ENCODE data around the gene VEGFB.

The VEGFB gene

GRCh38 chr11:64229090-64229743, 5.2 kb upstream of the VEGFB start:
- TF ChIP-seq FOXP2 (optimal IDR thresholded peaks at IDR 0.05; ENCODE audit: borderline replicate concordance, extremely low read depth, extremely low read length, insufficient read depth) (no peak), POLR2AphosphoS5 (IDR thresholded peaks at IDR 0.05; ENCODE audit: low read depth, low read length) (no peak; the same call in 1 of the 2 replicates), TAF1 (IDR thresholded peaks at IDR 0.05; ENCODE audit: borderline replicate concordance, insufficient read depth, low read length) (no peak), SIN3A (IDR thresholded peaks at IDR 0.05; ENCODE audit: borderline replicate concordance, insufficient read depth, low read length) (no peak)
- TF ChIP-seq, protein P1, sequence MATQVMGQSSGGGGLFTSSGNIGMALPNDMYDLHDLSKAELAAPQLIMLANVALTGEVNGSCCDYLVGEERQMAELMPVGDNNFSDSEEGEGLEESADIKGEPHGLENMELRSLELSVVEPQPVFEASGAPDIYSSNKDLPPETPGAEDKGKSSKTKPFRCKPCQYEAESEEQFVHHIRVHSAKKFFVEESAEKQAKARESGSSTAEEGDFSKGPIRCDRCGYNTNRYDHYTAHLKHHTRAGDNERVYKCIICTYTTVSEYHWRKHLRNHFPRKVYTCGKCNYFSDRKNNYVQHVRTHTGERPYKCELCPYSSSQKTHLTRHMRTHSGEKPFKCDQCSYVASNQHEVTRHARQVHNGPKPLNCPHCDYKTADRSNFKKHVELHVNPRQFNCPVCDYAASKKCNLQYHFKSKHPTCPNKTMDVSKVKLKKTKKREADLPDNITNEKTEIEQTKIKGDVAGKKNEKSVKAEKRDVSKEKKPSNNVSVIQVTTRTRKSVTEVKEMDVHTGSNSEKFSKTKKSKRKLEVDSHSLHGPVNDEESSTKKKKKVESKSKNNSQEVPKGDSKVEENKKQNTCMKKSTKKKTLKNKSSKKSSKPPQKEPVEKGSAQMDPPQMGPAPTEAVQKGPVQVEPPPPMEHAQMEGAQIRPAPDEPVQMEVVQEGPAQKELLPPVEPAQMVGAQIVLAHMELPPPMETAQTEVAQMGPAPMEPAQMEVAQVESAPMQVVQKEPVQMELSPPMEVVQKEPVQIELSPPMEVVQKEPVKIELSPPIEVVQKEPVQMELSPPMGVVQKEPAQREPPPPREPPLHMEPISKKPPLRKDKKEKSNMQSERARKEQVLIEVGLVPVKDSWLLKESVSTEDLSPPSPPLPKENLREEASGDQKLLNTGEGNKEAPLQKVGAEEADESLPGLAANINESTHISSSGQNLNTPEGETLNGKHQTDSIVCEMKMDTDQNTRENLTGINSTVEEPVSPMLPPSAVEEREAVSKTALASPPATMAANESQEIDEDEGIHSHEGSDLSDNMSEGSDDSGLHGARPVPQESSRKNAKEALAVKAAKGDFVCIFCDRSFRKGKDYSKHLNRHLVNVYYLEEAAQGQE (IDR thresholded peaks at IDR 0.05; ENCODE audit: insufficient read depth in 1 of 2, low read depth in 2 of 2, low read length in 2 of 2): no peak

GRCh38 chr11:64229744-64230170, 4.6 kb upstream of the VEGFB start:
- TF ChIP-seq TAF1 (IDR thresholded peaks at IDR 0.05; ENCODE audit: borderline replicate concordance, insufficient read depth, low read length) (no peak), FOXP2 (optimal IDR thresholded peaks at IDR 0.05; ENCODE audit: borderline replicate concordance, extremely low read depth, extremely low read length, insufficient read depth) (no peak), SIN3A (IDR thresholded peaks at IDR 0.05; ENCODE audit: borderline replicate concordance, insufficient read depth, low read length) (no peak), POLR2AphosphoS5 (IDR thresholded peaks at IDR 0.05; ENCODE audit: low read depth, low read length) (no peak)
- TF ChIP-seq, protein P1 (IDR thresholded peaks at IDR 0.05; ENCODE audit: insufficient read depth in 1 of 2, low read depth in 2 of 2, low read length in 2 of 2): no peak

DNA sequence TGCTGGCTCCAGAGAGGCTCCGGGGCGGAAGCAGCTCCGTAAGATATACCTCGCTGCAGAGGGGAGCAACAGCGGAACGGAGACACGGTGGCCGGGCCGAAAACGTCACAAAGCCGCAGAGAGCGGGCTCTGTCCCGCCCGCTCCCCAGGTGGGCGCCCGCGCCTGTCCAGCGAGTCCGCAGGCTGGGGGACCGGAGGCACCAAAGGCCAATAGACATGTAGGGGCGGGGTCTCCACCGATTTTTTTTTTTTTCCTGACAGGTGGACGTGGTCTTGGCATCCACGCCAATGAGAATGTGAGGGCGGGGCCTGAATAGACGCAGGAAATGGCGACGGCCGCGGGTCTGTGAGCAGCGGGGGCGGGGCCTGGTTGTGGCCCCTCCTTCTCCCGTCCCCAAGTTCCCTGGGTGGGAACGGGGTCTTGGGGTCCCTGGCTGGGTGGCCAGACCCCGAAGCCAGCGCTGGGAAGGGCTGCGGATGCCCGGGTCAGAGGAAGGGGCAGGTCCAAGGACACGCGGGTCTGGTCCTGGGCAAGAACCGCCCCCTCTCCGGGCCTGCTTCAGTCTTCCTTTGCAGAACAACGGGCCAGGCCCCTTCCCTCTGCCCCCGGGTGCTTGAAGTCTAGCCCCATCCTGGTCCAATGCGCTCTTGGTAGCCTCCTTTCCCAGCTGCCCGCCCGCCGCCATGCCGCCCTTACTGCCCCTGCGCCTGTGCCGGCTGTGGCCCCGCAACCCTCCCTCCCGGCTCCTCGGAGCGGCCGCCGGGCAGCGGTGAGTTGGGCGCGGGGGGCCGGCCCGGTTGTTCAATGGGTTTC, 4.0 kb upstream of the VEGFB start, which contains the start of gene DNAJC4:
TSS of gene DNAJC4 (plus strand) at position 378 of the 814 bp plus-strand sequence. CDS start at position 685, 307 bp downstream.
- TF ChIP-seq SIN3A (IDR thresholded peaks at IDR 0.05; ENCODE audit: borderline replicate concordance, insufficient read depth, low read length): no peak
- no peak for TF ChIP-seq TAF1 (IDR thresholded peaks at IDR 0.05; ENCODE audit: borderline replicate concordance, insufficient read depth, low read length)
- TF ChIP-seq, protein P1 (IDR thresholded peaks at IDR 0.05; ENCODE audit: insufficient read depth in 1 of 2, low read depth in 2 of 2, low read length in 2 of 2): no peak
- TF ChIP-seq FOXP2 (optimal IDR thresholded peaks at IDR 0.05; ENCODE audit: borderline replicate concordance, extremely low read depth, extremely low read length, insufficient read depth): no peak
- TF ChIP-seq POLR2AphosphoS5 (IDR thresholded peaks at IDR 0.05; ENCODE audit: low read depth, low read length): peak; percentile 75

DNA sequence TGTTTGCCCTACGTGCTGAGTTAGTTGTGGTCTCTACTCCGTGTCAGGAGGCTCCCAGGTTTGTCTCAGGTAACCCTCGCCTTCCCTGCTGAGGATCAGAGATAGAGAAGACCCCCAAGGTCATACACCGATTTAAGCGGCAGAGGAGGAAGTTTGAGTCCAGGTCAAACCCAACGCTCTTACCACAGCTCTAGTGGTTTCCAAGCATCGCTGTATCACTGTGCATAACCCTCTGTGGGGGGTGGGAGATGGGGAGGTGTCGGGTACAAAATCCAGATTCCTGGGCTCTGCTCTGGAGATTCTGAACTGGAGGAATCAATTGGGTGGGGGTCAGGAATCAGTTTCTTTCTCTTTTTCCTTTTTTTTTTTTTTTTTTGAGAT, 3.4 kb upstream of the VEGFB start:
- TF ChIP-seq, protein P1 (IDR thresholded peaks at IDR 0.05; ENCODE audit: insufficient read depth in 1 of 2, low read depth in 2 of 2, low read length in 2 of 2): no peak
- TF ChIP-seq SIN3A (IDR thresholded peaks at IDR 0.05; ENCODE audit: borderline replicate concordance, insufficient read depth, low read length) (no peak), TAF1 (IDR thresholded peaks at IDR 0.05; ENCODE audit: borderline replicate concordance, insufficient read depth, low read length) (no peak)

All from PFSK-1 (cell line).